HCT116 (cell line): ENCODE measurements around the gene CACNG8. TPM values are rescaled to one million over a fixed set of nuclear protein-coding genes. Genes with fewer than 3 reads are reported as not detected.

Experiments
- ATAC-seq: fragments of 200-7000 bp; cut with Tn5 transposase; 2 replicates; pipeline ENCODE4 v1.9.1; 2020; ENCODE audit warnings: mild to moderate bottlenecking, moderate library complexity
- BruUV-seq: library from RNA; stranded (reverse); fragments of 400-500 nt; replicated peaks from 2 replicates; lab custom pipeline; 2021; lab: Mats Ljungman, UMichigan
- CTCF ChIA-PET: fragments of 300-600 bp; sonication (Branson Sonifier 250); formaldehyde crosslinking; loops from one replicate; lab custom pipeline; 2021; ENCODE audit warnings: antibody characterized with exemption; lab: Charles Lee
- POLR2A ChIA-PET: fragments of 300-600, 350-600 bp; sonication (Branson Sonifier 250); formaldehyde crosslinking; loops from one replicate; lab custom pipeline; 2021; ENCODE audit warnings: antibody characterized with exemption; lab: Charles Lee
- RAD21 ChIA-PET, 2 experiments: fragments of 300-600 bp; sonication (Branson Sonifier 250); formaldehyde crosslinking; loops; one replicate each; lab custom pipeline; 2023; ENCODE audit warnings: low total read pairs in 2 of 2; ENCODE audit not compliant: uncharacterized antibody in 2 of 2, unreplicated experiment in 2 of 2, low non-redundant PET in 1 of 2; lab: Charles Lee
- DNase-seq: peaks from one replicate; pipeline ENCODE4 v3.0.0-alpha.2; 2010; ENCODE audit warnings: low read depth, low spot score
- H2AFZ ChIP-seq: fragments of 200-600 bp; shearing (Covaris generic), sonication (generic); 2 replicates; pipeline ENCODE4 v1.6.1; 2017; ENCODE audit warnings: low read depth, mixed run types, mixed read lengths, antibody characterized with exemption, low read length; ENCODE audit not compliant: poor library complexity, severe bottlenecking
- H3K27ac ChIP-seq: 2 replicates; pipeline ENCODE4 v1.5.1; 2012; ENCODE audit warnings: low read depth, low read length
- H3K27me3 ChIP-seq: fragments of 200-600 bp; sonication (generic); 2 replicates; pipeline ENCODE4 v1.6.1; 2016; ENCODE audit warnings: mixed run types, low read length, mixed read lengths; ENCODE audit not compliant: insufficient read depth
- H3K36me3 ChIP-seq, 2 experiments: fragments of 200-500 bp in 1 of 2; fragments of 200-600 bp in 1 of 2; sonication (Bioruptor generic) in 1 of 2; sonication (generic) in 1 of 2; 2 replicates each; pipeline versions ENCODE4 v1.5.1 to v1.6.1; 2014 to 2016; ENCODE audit warnings: low read length in 2 of 2, inconsistent platforms in 1 of 2, mixed read lengths in 1 of 2, mixed run types in 1 of 2; ENCODE audit not compliant: insufficient read depth in 2 of 2, control insufficient read depth in 1 of 2
- H3K4me1 ChIP-seq, 2 experiments: fragments of 200-600 bp in 1 of 2; sonication (generic) in 1 of 2; 2 replicates each; pipeline versions ENCODE4 v1.5.1 to v1.6.1; 2012 to 2017; ENCODE audit warnings: low read length in 2 of 2, inconsistent platforms in 1 of 2, mild to moderate bottlenecking in 1 of 2, mixed read lengths in 1 of 2, mixed run types in 1 of 2, moderate library complexity in 1 of 2; ENCODE audit not compliant: insufficient read depth in 2 of 2, control insufficient read depth in 1 of 2
- H3K4me2 ChIP-seq: fragments of 200-600 bp; sonication (generic); 2 replicates; pipeline ENCODE4 v1.6.1; 2017; ENCODE audit warnings: mixed run types, low read length, mixed read lengths
- H3K4me3 ChIP-seq, 2 experiments: fragments of 200-600 bp in 1 of 2; sonication (generic) in 1 of 2; replicated peaks in 1 of 2; 2 replicates each; pipeline ENCODE4 v1.5.1; 2011 to 2016; ENCODE audit warnings: low read length in 2 of 2, control low read depth in 1 of 2, low read depth in 1 of 2, mild to moderate bottlenecking in 1 of 2, mixed read lengths in 1 of 2, mixed run types in 1 of 2
- H3K79me2 ChIP-seq: fragments of 200-600 bp; sonication (generic); 2 replicates; pipeline ENCODE4 v1.6.1; 2017; ENCODE audit warnings: mild to moderate bottlenecking, mixed run types, low read length, moderate library complexity, mixed read lengths; ENCODE audit not compliant: insufficient read depth
- H3K9ac ChIP-seq: fragments of 200-600 bp; sonication (generic); 2 replicates; pipeline ENCODE4 v1.6.1; 2016; ENCODE audit warnings: low read length, mixed read lengths
- H3K9me2 ChIP-seq: fragments of 200-600 bp; sonication (generic), shearing (Covaris generic); 2 replicates; pipeline ENCODE4 v1.6.1; 2017; ENCODE audit warnings: mixed run types, mild to moderate bottlenecking, moderate library complexity; ENCODE audit not compliant: insufficient read depth
- H3K9me3 ChIP-seq, 2 experiments: fragments of 200-500 bp in 1 of 2; fragments of 200-600 bp in 1 of 2; sonication (Bioruptor generic) in 1 of 2; sonication (generic) in 1 of 2; 2 replicates each; pipeline ENCODE4 v1.6.1; 2014 to 2017; ENCODE audit warnings: low read length in 2 of 2, mixed read lengths in 2 of 2, inconsistent platforms in 1 of 2, low read depth in 1 of 2, mild to moderate bottlenecking in 1 of 2, mixed run types in 1 of 2, moderate library complexity in 1 of 2; ENCODE audit not compliant: control insufficient read depth in 1 of 2, insufficient read depth in 1 of 2
- H4K20me1 ChIP-seq: fragments of 200-600 bp; sonication (generic), shearing (Covaris generic); 2 replicates; pipeline ENCODE4 v1.6.1; 2017; ENCODE audit warnings: mixed run types, mild to moderate bottlenecking, moderate library complexity; ENCODE audit not compliant: insufficient read depth
- CBX3 ChIP-seq: IDR thresholded peaks from 2 replicates; pipeline ENCODE4 v1.6.1; 2012; ENCODE audit warnings: low read depth
- EGR1 ChIP-seq: IDR thresholded peaks from 2 replicates; pipeline ENCODE4 v1.6.1; 2012; ENCODE audit warnings: low read depth
- SIN3A ChIP-seq: IDR thresholded peaks from 2 replicates; pipeline ENCODE4 v1.6.1; 2012; ENCODE audit warnings: low read depth
- SP1 ChIP-seq: IDR thresholded peaks from 2 replicates; pipeline ENCODE4 v1.6.1; 2012; ENCODE audit warnings: low read depth
- ZNF274 ChIP-seq: fragments of 200-500 bp; sonication (Bioruptor generic); IDR thresholded peaks from 2 replicates; pipeline ENCODE4 v1.6.1; 2014; ENCODE audit warnings: mild to moderate bottlenecking, low read depth, low read length, inconsistent platforms
- intact Hi-C: fragments of 100-400 bp; cut with micrococcal nuclease; formaldehyde crosslinking; loops from 2 replicates; pipeline ENCODE4 v1.10.0; 2022
- total RNA-seq: library from RNA; stranded (reverse); gene quantifications from one replicate; pipeline ENCODE4 v1.2.1, GENCODE V29; 2021; ENCODE audit not compliant: unreplicated experiment

The CACNG8 gene
- total RNA-seq, 1 experiment from 2014 or later = 0.93 TPM

GRCh38 chr19:53999694-54000093, 37.0 kb downstream of the CACNG8 start:
- no peak for TF ChIP-seq SP1
- TF ChIP-seq SIN3A = no peak
- TF ChIP-seq ZNF274 = no peak
- TF ChIP-seq EGR1 = no peak
- TF ChIP-seq, all 23 proteins: peak for 0
- POLR2A ChIA-PET = no interaction called here
- Histone ChIP-seq H4K20me1 (no peaks in the 10 kb centered on the region), H3K9me3 (no peaks in the 10 kb centered on the region), H3K27me3 (no peaks in the 10 kb centered on the region), H3K36me3 (no peaks in the 10 kb centered on the region), H2AFZ (no peak overlapping the region), H3K4me1 (peaks cover 2 to 5% of the 10 kb centered on the region in 2 experiments; a peak in 2 of 4 replicates), H3K4me3 (no peak overlapping the region), H3K9ac (no peak overlapping the region), H3K27ac (no peak overlapping the region), H3K9me2 (no peaks in the 10 kb centered on the region), H3K79me2 (no peaks in the 10 kb centered on the region), H3K4me2 (no peak overlapping the region)
- ATAC-seq (no peak), DNase-seq (no peak)
- intact Hi-C loops = no loop called here
- RAD21 ChIA-PET = no interaction called here
- no TSS peak for BruUV-seq
- CTCF ChIA-PET = no interaction called here

- no peaks in the 10 kb centered on the region for H3K79me2 ChIP-seq
- H3K27me3 ChIP-seq = no peaks in the 10 kb centered on the region
- no peak overlapping the region for H2AFZ ChIP-seq
- no peak overlapping the region for H3K9ac ChIP-seq
- DNase-seq (no peak), ATAC-seq (no peak)
- H3K9me3 ChIP-seq = no peaks in the 10 kb centered on the region
- H4K20me1 ChIP-seq = no peaks in the 10 kb centered on the region
- H3K4me2 ChIP-seq = no peak overlapping the region
- no peak overlapping the region for H3K27ac ChIP-seq
- intact Hi-C loops = no loop called here
- no peaks in the 10 kb centered on the region for H3K36me3 ChIP-seq
- H3K4me3 ChIP-seq = no peak overlapping the region
- TF ChIP-seq CBX3 = no peak
- ChIA-PET CTCF (interaction anchor here (1.2 kb wide), 1 partner anchor 29 kb away, joined by 3 read pairs; no protein-coding TSS in a partner anchor), RAD21 (no interaction called here), POLR2A (no interaction called here)
- no TSS peak for BruUV-seq
- H3K9me2 ChIP-seq = no peaks in the 10 kb centered on the region
- peaks cover 0 to 2% of the 10 kb centered on the region in 2 experiments; a peak in 1 of 4 replicates for H3K4me1 ChIP-seq
Observed at GRCh38 chr19:54001496-54001895, 38.8 kb downstream of the CACNG8 start.
